Upper lobe of left lung (tissue), 6 donors: Measurements from ENCODE around the gene DIP2A. TPM values are rescaled to one million over a fixed set of nuclear protein-coding genes. Genes with fewer than 3 reads are reported as not detected.

Experiments
- ATAC-seq, 2 donors: fragments of 200-7000 bp; cut with Tn5 transposase; one replicate each; pipeline ENCODE4 v1.9.1; 2022; ENCODE audit warnings: mild to moderate bottlenecking in 2 of 2, moderate library complexity in 2 of 2; ENCODE audit not compliant: low FRiP score in 2 of 2
- DNase-seq, 2 donors: peaks; one replicate each; pipeline ENCODE4 v3.0.0-alpha.2; 2019 to 2020
- H3K27ac ChIP-seq, 4 donors: fragments of 200-600 bp; sonication (generic); one replicate each; pipeline ENCODE4 v1.5.1; 2016 to 2019
- H3K27me3 ChIP-seq, 4 donors: fragments of 200-600 bp; sonication (generic); one replicate each; pipeline ENCODE4 v1.5.1; 2017 to 2019
- H3K36me3 ChIP-seq, 4 donors: fragments of 200-600 bp; sonication (generic); one replicate each; pipeline ENCODE4 v1.5.1; 2016 to 2019
- H3K4me1 ChIP-seq, 4 donors: fragments of 200-600 bp; sonication (generic); one replicate each; pipeline ENCODE4 v1.5.1; 2018 to 2019
- H3K4me3 ChIP-seq, 4 donors: fragments of 200-600 bp; sonication (generic); one replicate each; pipeline ENCODE4 v1.5.1; 2017 to 2019; ENCODE audit warnings: mild to moderate bottlenecking in 2 of 4, moderate library complexity in 1 of 4
- H3K9me3 ChIP-seq, 4 donors: fragments of 200-600 bp; sonication (generic); one replicate each; pipeline ENCODE4 v1.5.1; 2018 to 2019
- EP300 ChIP-seq, 4 donors: sonication (generic); formaldehyde crosslinking; IDR thresholded peaks; one replicate each; pipeline ENCODE4 v1.5.1; 2017; ENCODE audit warnings: antibody characterized with exemption in 4 of 4, control low read depth in 2 of 4
- POLR2A ChIP-seq, 4 donors: fragments of 450-650 bp; IDR thresholded peaks; one replicate each; pipeline ENCODE4 v1.5.1; 2016 to 2017; ENCODE audit warnings: antibody characterized with exemption in 4 of 4, mild to moderate bottlenecking in 2 of 4
- POLR2AphosphoS5 ChIP-seq, 2 donors: sonication (generic); formaldehyde crosslinking; IDR thresholded peaks; one replicate each; pipeline ENCODE4 v1.5.1; 2017; ENCODE audit warnings: antibody characterized with exemption in 2 of 2
- WGBS, 2 donors: methylation state at CpG; one replicate each; pipeline ENCODE4 v1.1.5; 2017 to 2018; 5-methylcytosine and 5-hydroxymethylcytosine counted together
- total RNA-seq, 6 donors: library from RNA; depleted of rRNA in 4 of 6; stranded (reverse); fragments of >200 nt in 4 of 6; gene quantifications; one replicate each; pipeline versions ENCODE4 v1.1.0 to v1.2.1, GENCODE V29; 2016 to 2021
- TF ChIP-seq, protein P1 (sequence below), 6 experiments: fragments of 450-650 bp in 4 of 6; fragments of 200-600 bp in 2 of 6; sonication (generic) in 2 of 6; IDR thresholded peaks; one replicate each; pipeline ENCODE4 v1.5.1; 2016 to 2019; ENCODE audit warnings: antibody characterized with exemption in 6 of 6
- donor health status: DM: no; HTN: no; CAD: no; lungs with moderate emphysema.
- donor health status: DM: no; HTN: yes; CAD: no; lungs with severe emphysema.

The DIP2A gene
- total RNA-seq, 6 donors from 2014 or later = 22.6 to 144 (median 43.0) TPM

DNA sequence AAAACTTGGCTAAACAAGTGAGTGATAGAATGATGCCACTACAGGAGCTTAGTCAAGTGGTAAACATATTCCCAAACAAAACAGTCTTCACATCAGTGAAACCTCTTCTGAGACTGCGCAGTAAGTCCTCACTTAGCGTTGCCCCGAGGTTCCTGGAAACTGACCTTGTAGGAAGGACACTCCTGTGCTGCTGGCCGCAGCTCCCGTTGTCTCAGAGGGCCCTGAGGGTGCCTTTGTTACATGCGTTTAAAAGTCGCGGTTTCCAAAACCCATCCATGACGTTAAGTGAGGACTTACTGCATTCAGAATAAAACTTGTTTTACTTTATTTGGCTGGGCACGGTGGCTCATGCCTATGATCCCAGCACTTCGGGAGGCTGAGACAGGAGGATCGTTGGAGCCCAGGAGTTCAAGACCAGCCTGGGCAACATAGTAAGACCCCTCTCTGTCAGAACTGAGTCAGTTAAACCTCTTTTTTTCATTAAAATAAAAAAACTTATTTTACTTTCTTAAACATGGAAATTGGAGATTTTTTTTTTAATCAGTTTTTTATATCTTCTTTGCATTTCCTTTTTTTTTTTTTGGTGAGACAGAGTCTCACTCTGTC is 36.0 kb upstream of the DIP2A start:
- peaks cover 10 to 58% (median 38%) of the 10 kb centered on the region in 4 donors for H3K36me3 ChIP-seq
- no peaks in the 10 kb centered on the region for H3K4me1 ChIP-seq
- 97 to 98% methylated on average over 12 of the region's 12 CpGs for WGBS, 2 donors
- no peak overlapping the region for H3K27ac ChIP-seq
- DNase-seq (no peak), ATAC-seq (no peak)
- H3K9me3 ChIP-seq = no peaks in the 10 kb centered on the region
- no peak overlapping the region for H3K4me3 ChIP-seq
- TF ChIP-seq POLR2A (IDR thresholded peaks at IDR 0.05) = no peak
- TF ChIP-seq POLR2AphosphoS5 (IDR thresholded peaks at IDR 0.05) = no peak
- TF ChIP-seq, protein P1, sequence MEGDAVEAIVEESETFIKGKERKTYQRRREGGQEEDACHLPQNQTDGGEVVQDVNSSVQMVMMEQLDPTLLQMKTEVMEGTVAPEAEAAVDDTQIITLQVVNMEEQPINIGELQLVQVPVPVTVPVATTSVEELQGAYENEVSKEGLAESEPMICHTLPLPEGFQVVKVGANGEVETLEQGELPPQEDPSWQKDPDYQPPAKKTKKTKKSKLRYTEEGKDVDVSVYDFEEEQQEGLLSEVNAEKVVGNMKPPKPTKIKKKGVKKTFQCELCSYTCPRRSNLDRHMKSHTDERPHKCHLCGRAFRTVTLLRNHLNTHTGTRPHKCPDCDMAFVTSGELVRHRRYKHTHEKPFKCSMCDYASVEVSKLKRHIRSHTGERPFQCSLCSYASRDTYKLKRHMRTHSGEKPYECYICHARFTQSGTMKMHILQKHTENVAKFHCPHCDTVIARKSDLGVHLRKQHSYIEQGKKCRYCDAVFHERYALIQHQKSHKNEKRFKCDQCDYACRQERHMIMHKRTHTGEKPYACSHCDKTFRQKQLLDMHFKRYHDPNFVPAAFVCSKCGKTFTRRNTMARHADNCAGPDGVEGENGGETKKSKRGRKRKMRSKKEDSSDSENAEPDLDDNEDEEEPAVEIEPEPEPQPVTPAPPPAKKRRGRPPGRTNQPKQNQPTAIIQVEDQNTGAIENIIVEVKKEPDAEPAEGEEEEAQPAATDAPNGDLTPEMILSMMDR (IDR thresholded peaks at IDR 0.05) = no peak
- TF ChIP-seq EP300 (IDR thresholded peaks at IDR 0.05) = no peak
- no peaks in the 10 kb centered on the region for H3K27me3 ChIP-seq

DNA sequence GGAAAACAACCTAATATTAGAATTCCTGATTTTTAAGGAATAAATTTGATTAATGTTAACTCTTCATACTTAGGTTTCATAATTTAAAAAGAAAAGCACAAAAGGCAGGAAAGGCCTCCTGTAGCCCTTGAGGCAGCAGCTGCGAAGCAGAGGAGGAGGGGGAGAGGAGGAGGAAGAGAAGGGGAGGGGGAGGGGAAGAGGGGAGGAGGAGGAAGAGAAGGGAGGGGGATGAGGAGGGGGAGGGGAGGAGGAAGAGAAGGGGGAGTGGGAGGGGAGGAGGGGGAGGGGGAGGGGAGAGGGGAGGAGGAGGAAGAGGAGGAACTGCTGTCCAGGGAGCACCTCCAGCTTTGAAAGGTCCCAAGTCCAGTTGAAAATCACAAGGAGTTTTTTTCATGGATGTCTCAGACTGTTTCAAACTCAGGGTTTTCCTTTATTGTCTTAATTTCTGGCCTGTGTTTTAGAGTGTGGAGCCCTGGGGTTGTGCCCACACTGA is 35.1 kb upstream of the DIP2A start:
- H3K36me3 ChIP-seq = peaks cover 8 to 61% (median 42%) of the 10 kb centered on the region in 4 donors
- WGBS, 2 donors = 64 to 71% methylated on average over 1 of the region's 1 CpG

DNA sequence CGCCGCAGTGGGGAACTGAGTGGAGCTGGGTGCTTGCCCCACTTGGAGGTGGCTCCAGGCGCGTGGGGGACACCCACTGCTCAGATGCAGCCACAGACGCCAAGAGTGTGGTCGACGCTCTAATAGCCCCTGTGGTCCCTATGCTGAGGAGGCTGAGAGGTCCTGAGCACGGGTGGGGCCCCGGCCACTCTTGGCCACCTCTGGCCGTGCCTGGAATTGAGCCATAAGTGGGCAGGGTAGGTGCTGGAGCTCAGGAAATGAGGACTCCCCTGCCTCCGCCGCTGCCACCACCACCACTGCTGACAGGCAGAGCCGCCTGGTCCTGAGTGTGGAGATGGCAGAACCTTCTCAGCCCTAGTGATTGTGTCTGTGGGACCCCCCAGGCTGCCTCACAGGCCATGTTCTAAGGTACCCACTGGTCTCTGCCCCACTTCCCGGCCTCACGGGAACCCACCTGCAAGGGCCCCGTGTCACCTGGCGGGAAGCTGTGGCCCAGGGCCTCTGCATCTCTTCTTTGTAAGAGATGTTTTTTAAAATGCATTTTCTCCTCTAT is 34.6 kb upstream of the DIP2A start:
- H3K9me3 ChIP-seq = no peaks in the 10 kb centered on the region
- TF ChIP-seq POLR2A (IDR thresholded peaks at IDR 0.05) (no peak), EP300 (IDR thresholded peaks at IDR 0.05) (no peak), POLR2AphosphoS5 (IDR thresholded peaks at IDR 0.05) (no peak)
- TF ChIP-seq, protein P1 (IDR thresholded peaks at IDR 0.05) = no peak
- H3K4me1 ChIP-seq = no peaks in the 10 kb centered on the region
- H3K27me3 ChIP-seq = no peaks in the 10 kb centered on the region
- DNase-seq (no peak), ATAC-seq (no peak)
- H3K4me3 ChIP-seq = no peak overlapping the region
- H3K36me3 ChIP-seq = peaks cover 6 to 61% (median 45%) of the 10 kb centered on the region in 4 donors
- 72 to 81% methylated on average over 11 to 17 of the region's 17 CpGs for WGBS, 2 donors
- H3K27ac ChIP-seq = peak overlapping the region in 2 of 4 donors; percentile 50 to 52

More for the DNA sequence above, 35.1 kb upstream of the DIP2A start:
- Histone ChIP-seq H3K4me1 (no peaks in the 10 kb centered on the region), H3K27me3 (no peaks in the 10 kb centered on the region), H3K27ac (peak overlapping the region in 2 of 4 donors; percentile 50 to 52), H3K4me3 (no peak overlapping the region), H3K9me3 (no peaks in the 10 kb centered on the region)
- DNase-seq (no peak), ATAC-seq (no peak)
- TF ChIP-seq EP300 (IDR thresholded peaks at IDR 0.05) = no peak
- no peak for TF ChIP-seq POLR2A (IDR thresholded peaks at IDR 0.05)
- no peak for TF ChIP-seq POLR2AphosphoS5 (IDR thresholded peaks at IDR 0.05)
- TF ChIP-seq, protein P1 (IDR thresholded peaks at IDR 0.05) = no peak

DNA sequence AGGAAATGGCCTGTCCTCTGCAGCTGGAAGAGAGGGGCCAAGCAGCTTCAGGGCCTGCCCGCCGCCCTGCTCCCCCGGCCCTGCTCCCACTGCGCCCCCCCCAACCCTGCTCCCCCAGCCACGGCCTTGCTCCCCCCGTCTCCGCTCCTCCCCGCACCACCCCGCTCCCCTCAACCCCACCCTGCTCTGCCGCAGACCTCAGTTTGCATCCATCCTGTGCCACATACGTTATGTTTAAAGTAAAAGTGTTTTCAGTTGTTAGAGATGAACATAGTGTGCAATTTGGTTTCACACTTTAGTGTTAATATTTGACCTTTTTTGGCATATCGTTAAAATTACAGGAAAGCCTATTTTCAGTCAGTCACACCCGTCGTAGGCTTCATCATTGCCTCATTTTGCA is 34.1 kb upstream of the DIP2A start:
- H3K27ac ChIP-seq = peak overlapping the region in 2 of 4 donors; percentile 50 to 71
- no peaks in the 10 kb centered on the region for H3K4me1 ChIP-seq
- no peak overlapping the region for H3K4me3 ChIP-seq
- WGBS, 2 donors = 89 to 94% methylated on average over 11 to 14 of the region's 14 CpGs
- H3K36me3 ChIP-seq = peaks cover 2 to 62% (median 44%) of the 10 kb centered on the region in 4 donors
- no peaks in the 10 kb centered on the region for H3K27me3 ChIP-seq
- TF ChIP-seq POLR2A (IDR thresholded peaks at IDR 0.05) (no peak), EP300 (IDR thresholded peaks at IDR 0.05) (no peak)
- no peak for DNase-seq
- no peaks in the 10 kb centered on the region for H3K9me3 ChIP-seq
- ATAC-seq = no peak

DNA sequence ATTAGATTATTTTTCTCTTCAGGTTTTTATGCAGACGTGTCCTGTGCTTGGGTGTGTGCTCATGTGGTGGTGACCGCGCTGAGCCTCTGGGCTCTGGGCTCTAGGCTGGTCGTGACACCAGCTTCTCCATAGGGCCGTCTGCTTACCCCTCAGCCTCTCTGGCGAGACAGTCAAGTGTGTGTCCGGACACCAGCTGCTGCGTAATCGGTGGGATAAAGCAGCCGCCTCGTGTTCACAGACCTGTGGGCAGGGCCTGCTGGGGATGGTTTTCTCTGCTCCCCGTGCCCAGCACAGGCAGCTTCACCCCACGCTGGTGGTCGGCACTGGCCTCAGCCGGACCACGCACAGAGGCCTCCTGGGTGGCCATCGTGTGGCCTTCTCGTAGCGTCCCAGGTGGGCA is 33.6 kb upstream of the DIP2A start:
- DNase-seq (no peak), ATAC-seq (no peak)
- TF ChIP-seq, protein P1 (IDR thresholded peaks at IDR 0.05) = no peak
- no peak for TF ChIP-seq EP300 (IDR thresholded peaks at IDR 0.05)
- TF ChIP-seq POLR2A (IDR thresholded peaks at IDR 0.05) = no peak
- TF ChIP-seq POLR2AphosphoS5 (IDR thresholded peaks at IDR 0.05) = no peak
- H3K4me1 ChIP-seq = no peaks in the 10 kb centered on the region
- WGBS, 2 donors = 93 to 94% methylated on average over 10 to 19 of the region's 19 CpGs
- no peak overlapping the region for H3K4me3 ChIP-seq
- peak overlapping the region in 3 of 4 donors; percentile 30 to 75 (median 71) for H3K27ac ChIP-seq
- H3K27me3 ChIP-seq = no peaks in the 10 kb centered on the region
- H3K9me3 ChIP-seq = no peaks in the 10 kb centered on the region
- H3K36me3 ChIP-seq = peaks cover 3 to 63% (median 46%) of the 10 kb centered on the region in 4 donors
